GM18870 (cell line): ENCODE data around the gene PYURF.

Experiments used
- ATAC-seq: cut with Tn5 transposase; IDR thresholded peaks from one replicate; pipeline ENCODE4 v1.9.1; 2021; ENCODE audit warnings: moderate library complexity; ENCODE audit not compliant: unreplicated experiment

The PYURF gene

GRCh38 chr4:88514557-88515511 lies 8.7 kb downstream of the PYURF start:
- ATAC-seq = no peak

GRCh38 chr4:88511236-88511635 lies 12.3 kb downstream of the PYURF start:
- no peak for ATAC-seq

GRCh38 chr4:88503344-88503743 lies 20.2 kb downstream of the PYURF start:
- ATAC-seq = no peak

- ATAC-seq = no peak
These were observed 25.6 kb downstream of the PYURF start for GRCh38 chr4:88497859-88498409.

- no peak for ATAC-seq
These were observed 34.3 kb downstream of the PYURF start for GRCh38 chr4:88489100-88489761.

- no peak for ATAC-seq
These were observed 42.0 kb downstream of the PYURF start for GRCh38 chr4:88481537-88481936.

- no peak for ATAC-seq
These were observed 45.3 kb downstream of the PYURF start for GRCh38 chr4:88478247-88478646.

- ATAC-seq = no peak
These were observed 46.2 kb downstream of the PYURF start for GRCh38 chr4:88477229-88477860.
